Body of pancreas (tissue), 4 donors: Measurements from ENCODE around the gene KLC3.

Source experiments
- POLR2A ChIP-seq, 3 donors: fragments of 450-650 bp; IDR thresholded peaks; one replicate each; pipeline ENCODE4 v1.6.1; 2016; ENCODE audit warnings: antibody characterized with exemption in 3 of 3, mild to moderate bottlenecking in 2 of 3
- TF ChIP-seq, protein P1 (sequence below), 7 experiments: fragments of 450-650 bp in 4 of 7; fragments of 200-600 bp in 3 of 7; sonication (generic) in 3 of 7; IDR thresholded peaks; one replicate each; pipeline ENCODE4 v1.5.1; 2016 to 2019; ENCODE audit warnings: antibody characterized with exemption in 7 of 7

DNA sequence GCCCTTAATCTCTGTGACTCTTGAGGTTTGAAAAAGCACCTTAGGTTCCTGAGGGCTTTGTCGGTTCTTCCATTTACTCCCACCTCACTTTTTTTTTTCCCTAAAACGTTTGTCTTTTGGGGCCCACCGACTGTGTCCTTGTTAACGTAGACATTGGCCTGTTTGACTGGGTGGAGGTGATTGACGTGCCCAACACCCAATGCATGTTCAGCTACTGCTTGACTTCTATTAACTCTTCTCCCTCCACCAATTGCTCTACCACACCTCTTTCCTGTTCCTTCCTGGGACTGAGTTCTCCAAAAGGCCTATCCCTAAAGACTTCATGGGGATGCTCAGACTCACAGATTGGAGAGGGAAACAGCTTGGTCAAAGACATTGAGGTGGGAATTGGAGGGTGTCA lies 35.1 kb upstream of the KLC3 start:
- TF ChIP-seq, protein P1, sequence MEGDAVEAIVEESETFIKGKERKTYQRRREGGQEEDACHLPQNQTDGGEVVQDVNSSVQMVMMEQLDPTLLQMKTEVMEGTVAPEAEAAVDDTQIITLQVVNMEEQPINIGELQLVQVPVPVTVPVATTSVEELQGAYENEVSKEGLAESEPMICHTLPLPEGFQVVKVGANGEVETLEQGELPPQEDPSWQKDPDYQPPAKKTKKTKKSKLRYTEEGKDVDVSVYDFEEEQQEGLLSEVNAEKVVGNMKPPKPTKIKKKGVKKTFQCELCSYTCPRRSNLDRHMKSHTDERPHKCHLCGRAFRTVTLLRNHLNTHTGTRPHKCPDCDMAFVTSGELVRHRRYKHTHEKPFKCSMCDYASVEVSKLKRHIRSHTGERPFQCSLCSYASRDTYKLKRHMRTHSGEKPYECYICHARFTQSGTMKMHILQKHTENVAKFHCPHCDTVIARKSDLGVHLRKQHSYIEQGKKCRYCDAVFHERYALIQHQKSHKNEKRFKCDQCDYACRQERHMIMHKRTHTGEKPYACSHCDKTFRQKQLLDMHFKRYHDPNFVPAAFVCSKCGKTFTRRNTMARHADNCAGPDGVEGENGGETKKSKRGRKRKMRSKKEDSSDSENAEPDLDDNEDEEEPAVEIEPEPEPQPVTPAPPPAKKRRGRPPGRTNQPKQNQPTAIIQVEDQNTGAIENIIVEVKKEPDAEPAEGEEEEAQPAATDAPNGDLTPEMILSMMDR (IDR thresholded peaks at IDR 0.05): no peak
- TF ChIP-seq POLR2A (IDR thresholded peaks at IDR 0.05): no peak
